ENCODE results near the gene TSPYL1. TPM values are rescaled to one million over a fixed set of nuclear protein-coding genes. Genes with fewer than 3 reads are reported as not detected.

TSPYL1 gene
- total RNA-seq, 1 experiment from 2014 or later, result 35.1 TPM

DNA sequence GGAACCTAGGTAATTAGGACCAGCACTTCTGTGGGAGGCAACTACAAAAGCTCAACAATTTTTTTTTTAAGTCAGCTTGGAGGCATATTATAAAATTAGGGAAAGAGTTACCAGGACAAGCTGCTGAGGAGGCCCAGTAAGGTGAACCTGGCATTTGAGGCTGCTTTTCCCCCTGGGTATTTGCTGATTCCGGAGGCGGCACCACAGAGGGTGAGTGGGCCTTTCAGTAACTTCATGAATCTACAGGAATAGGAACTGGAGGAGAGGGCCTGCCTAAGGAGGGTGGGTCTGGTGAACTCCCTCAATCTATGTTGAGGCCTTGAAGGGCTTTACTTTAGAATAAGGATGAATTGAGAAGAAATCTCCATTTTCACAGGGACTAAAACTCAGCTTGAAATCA lies 40.5 kb downstream of the TSPYL1 start:
- H3K4me3 ChIP-seq (ENCODE audit: low read length), result no peak overlapping the region
- no peaks in the 10 kb centered on the region for H3K79me2 ChIP-seq (ENCODE audit: low read length)
- ChIA-PET CTCF (no interaction called here), POLR2A (ENCODE audit: unreplicated experiment) (no interaction called here)
- H3F3A ChIP-seq (ENCODE audit: low read length, unreplicated experiment), result no peaks in the 10 kb centered on the region
- DNase-seq (no peak), ATAC-seq (no peak)
- no peaks in the 10 kb centered on the region for H3K9me3 ChIP-seq (ENCODE audit: low read length)
- no peaks in the 10 kb centered on the region for H3K4me1 ChIP-seq (ENCODE audit: insufficient read depth, low read length)
- no peaks in the 10 kb centered on the region for H4K20me1 ChIP-seq (ENCODE audit: low read length)
- H3K9ac ChIP-seq (ENCODE audit: low read length), result no peak overlapping the region
- no peaks in the 10 kb centered on the region for H3K9me2 ChIP-seq (replicated peaks; ENCODE audit: low read length)
- H3K27ac ChIP-seq (ENCODE audit: low read length), result no peak overlapping the region
- no peak overlapping the region for H3K4me2 ChIP-seq (ENCODE audit: low read length)
- no peak overlapping the region for H2AFZ ChIP-seq (ENCODE audit: low read length)
- no TSS peak for BruUV-seq (replicated peaks)
- H3K27me3 ChIP-seq (ENCODE audit: low read length), result no peaks in the 10 kb centered on the region
- TF ChIP-seq EZH2phosphoT487 (IDR thresholded peaks at IDR 0.05; ENCODE audit: borderline replicate concordance, low read length), result no peak
- intact Hi-C loops (cut with micrococcal nuclease), result no loop called here
- H3K36me3 ChIP-seq (ENCODE audit: low read depth, low read length), result no peaks in the 10 kb centered on the region

DNA sequence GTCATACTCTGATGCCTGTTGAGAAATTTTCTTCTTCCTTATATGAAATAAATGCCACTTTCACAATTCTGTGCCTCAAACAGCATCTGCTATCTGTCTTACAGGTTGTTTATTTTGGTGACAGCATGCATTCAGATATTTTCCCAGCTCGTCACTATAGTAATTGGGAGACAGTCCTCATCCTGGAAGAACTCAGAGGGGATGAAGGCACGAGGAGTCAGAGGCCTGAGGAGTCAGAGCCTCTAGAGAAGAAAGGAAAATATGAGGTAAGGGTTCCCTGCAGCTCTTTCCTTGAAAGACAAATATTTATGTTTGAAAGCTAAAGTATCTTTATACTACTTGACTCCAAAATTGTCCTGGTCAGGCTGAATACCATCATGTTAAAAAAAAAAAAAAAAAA lies 41.6 kb downstream of the TSPYL1 start:
- Histone ChIP-seq H3F3A (ENCODE audit: low read length, unreplicated experiment) (no peaks in the 10 kb centered on the region), H3K9ac (ENCODE audit: low read length) (no peak overlapping the region), H3K4me1 (ENCODE audit: insufficient read depth, low read length) (no peaks in the 10 kb centered on the region), H3K4me3 (ENCODE audit: low read length) (no peak overlapping the region), H3K36me3 (ENCODE audit: low read depth, low read length) (no peaks in the 10 kb centered on the region), H3K9me3 (ENCODE audit: low read length) (no peaks in the 10 kb centered on the region), H2AFZ (ENCODE audit: low read length) (no peak overlapping the region), H3K27ac (ENCODE audit: low read length) (no peak overlapping the region), H3K4me2 (ENCODE audit: low read length) (no peak overlapping the region), H4K20me1 (ENCODE audit: low read length) (no peaks in the 10 kb centered on the region), H3K27me3 (ENCODE audit: low read length) (no peaks in the 10 kb centered on the region), H3K9me2 (replicated peaks; ENCODE audit: low read length) (no peaks in the 10 kb centered on the region), H3K79me2 (ENCODE audit: low read length) (no peaks in the 10 kb centered on the region)
- ChIA-PET CTCF (no interaction called here), POLR2A (ENCODE audit: unreplicated experiment) (no interaction called here)
- intact Hi-C loops (cut with micrococcal nuclease), result no loop called here
- TF ChIP-seq EZH2phosphoT487 (IDR thresholded peaks at IDR 0.05; ENCODE audit: borderline replicate concordance, low read length), result no peak
- TF ChIP-seq, protein P1, sequence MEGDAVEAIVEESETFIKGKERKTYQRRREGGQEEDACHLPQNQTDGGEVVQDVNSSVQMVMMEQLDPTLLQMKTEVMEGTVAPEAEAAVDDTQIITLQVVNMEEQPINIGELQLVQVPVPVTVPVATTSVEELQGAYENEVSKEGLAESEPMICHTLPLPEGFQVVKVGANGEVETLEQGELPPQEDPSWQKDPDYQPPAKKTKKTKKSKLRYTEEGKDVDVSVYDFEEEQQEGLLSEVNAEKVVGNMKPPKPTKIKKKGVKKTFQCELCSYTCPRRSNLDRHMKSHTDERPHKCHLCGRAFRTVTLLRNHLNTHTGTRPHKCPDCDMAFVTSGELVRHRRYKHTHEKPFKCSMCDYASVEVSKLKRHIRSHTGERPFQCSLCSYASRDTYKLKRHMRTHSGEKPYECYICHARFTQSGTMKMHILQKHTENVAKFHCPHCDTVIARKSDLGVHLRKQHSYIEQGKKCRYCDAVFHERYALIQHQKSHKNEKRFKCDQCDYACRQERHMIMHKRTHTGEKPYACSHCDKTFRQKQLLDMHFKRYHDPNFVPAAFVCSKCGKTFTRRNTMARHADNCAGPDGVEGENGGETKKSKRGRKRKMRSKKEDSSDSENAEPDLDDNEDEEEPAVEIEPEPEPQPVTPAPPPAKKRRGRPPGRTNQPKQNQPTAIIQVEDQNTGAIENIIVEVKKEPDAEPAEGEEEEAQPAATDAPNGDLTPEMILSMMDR (conservative IDR thresholded peaks at IDR 0.05; ENCODE audit: low read depth, low read length), result no peak
- TF ChIP-seq EZH2 (IDR thresholded peaks at IDR 0.05; ENCODE audit: low read length, unreplicated experiment), result no peak
- BruUV-seq (replicated peaks), result no TSS peak
- ATAC-seq, result no peak
- no peak for DNase-seq

DNA sequence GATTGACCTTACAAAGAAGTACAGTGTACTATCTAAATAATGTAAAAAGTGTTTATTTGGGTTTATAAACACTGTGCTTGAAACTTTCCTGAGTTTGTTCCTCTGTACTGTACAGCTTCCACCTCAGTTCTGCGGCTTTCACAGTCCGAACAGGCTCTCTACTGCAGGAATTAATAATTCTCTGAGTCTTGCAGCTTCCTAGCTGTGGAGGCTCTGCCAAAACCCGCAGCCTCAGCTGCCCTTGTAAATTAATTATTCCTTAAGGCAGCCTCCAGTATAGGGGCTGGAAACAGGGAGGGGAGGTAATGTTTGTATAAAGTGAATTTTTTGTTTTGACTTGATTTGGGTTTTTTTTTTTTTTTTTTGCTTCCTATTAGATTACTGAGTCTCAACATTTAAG lies 45.0 kb downstream of the TSPYL1 start:
- DNase-seq (no peak), ATAC-seq (no peak)
- Histone ChIP-seq H3K4me2 (ENCODE audit: low read length) (no peak overlapping the region), H3K27ac (ENCODE audit: low read length) (no peak overlapping the region), H3K4me3 (ENCODE audit: low read length) (no peak overlapping the region), H3K27me3 (ENCODE audit: low read length) (no peaks in the 10 kb centered on the region), H2AFZ (ENCODE audit: low read length) (no peak overlapping the region), H3K9me3 (ENCODE audit: low read length) (no peaks in the 10 kb centered on the region), H3F3A (ENCODE audit: low read length, unreplicated experiment) (no peaks in the 10 kb centered on the region), H3K36me3 (ENCODE audit: low read depth, low read length) (no peaks in the 10 kb centered on the region), H3K9ac (ENCODE audit: low read length) (no peak overlapping the region), H4K20me1 (ENCODE audit: low read length) (no peaks in the 10 kb centered on the region), H3K79me2 (ENCODE audit: low read length) (no peaks in the 10 kb centered on the region), H3K9me2 (replicated peaks; ENCODE audit: low read length) (no peaks in the 10 kb centered on the region), H3K4me1 (ENCODE audit: insufficient read depth, low read length) (no peaks in the 10 kb centered on the region)
- CTCF ChIA-PET, result no interaction called here
- TF ChIP-seq EZH2phosphoT487 (IDR thresholded peaks at IDR 0.05; ENCODE audit: borderline replicate concordance, low read length) (no peak), EZH2 (IDR thresholded peaks at IDR 0.05; ENCODE audit: low read length, unreplicated experiment) (no peak)
- TF ChIP-seq, protein P1 (conservative IDR thresholded peaks at IDR 0.05; ENCODE audit: low read depth, low read length), result no peak
- POLR2A ChIA-PET (ENCODE audit: unreplicated experiment), result no interaction called here
- intact Hi-C loops (cut with micrococcal nuclease), result no loop called here
- BruUV-seq (replicated peaks), result no TSS peak

All from PC-3 (cell line).